GM12878 (cell line): ENCODE results near the gene DIAPH2. TPM values are rescaled to one million over a fixed set of nuclear protein-coding genes. Genes with fewer than 3 reads are reported as not detected.

ENCODE experiments used
- ATAC-seq: fragments of 200-7000 bp; cut with Tn5 transposase; 3 replicates; pipeline ENCODE4 v1.9.1; 2020; ENCODE audit warnings: mild to moderate bottlenecking, moderate library complexity
- BruUV-seq: library from RNA; stranded (reverse); fragments of 400-500 nt; replicated peaks from 2 replicates; lab custom pipeline; 2021; lab: Mats Ljungman, UMichigan
- CTCF ChIA-PET: fragments of 300-600 bp; sonication (Branson Sonifier 250); formaldehyde crosslinking; extraction: SDS; loops from one replicate; lab custom pipeline; 2021; ENCODE audit warnings: inconsistent platforms; lab: Yijun Ruan, JAX
- POLR2A ChIA-PET: fragments of 350-600 bp; formaldehyde crosslinking; extraction: SDS; loops from one replicate; lab custom pipeline; 2021; ENCODE audit warnings: inconsistent platforms; lab: Charles Lee
- RAD21 ChIA-PET: fragments of 300-600 bp; sonication (Branson Sonifier 250); formaldehyde crosslinking; loops from one replicate; lab custom pipeline; 2023; ENCODE audit warnings: antibody characterized with exemption; ENCODE audit not compliant: unreplicated experiment; lab: Charles Lee
- SMC1A ChIA-PET: fragments of 300-600 bp; sonication (Branson Sonifier 250); formaldehyde crosslinking; loops from one replicate; lab custom pipeline; 2023; ENCODE audit not compliant: unreplicated experiment, uncharacterized antibody; lab: Charles Lee
- DNase-seq: peaks from one replicate; pipeline ENCODE4 v3.0.0-alpha.2; 2011; ENCODE audit warnings: low read depth, low spot score
- FAIRE-seq: peaks from 3 replicates; lab custom pipeline; 2011; peaks lifted over from hg19 to GRCh38; lab: Jason Lieb, UNC
- H2AFZ ChIP-seq: 2 replicates; pipeline ENCODE4 v1.6.0; 2011; ENCODE audit warnings: low read depth, low read length, control low read depth; ENCODE audit not compliant: control insufficient read depth
- H3K27ac ChIP-seq: 2 replicates; pipeline ENCODE4 v1.5.1; 2011; ENCODE audit warnings: control low read depth; ENCODE audit not compliant: control insufficient read depth, insufficient read depth
- H3K27me3 ChIP-seq, 2 experiments: replicated peaks in 1 of 2; 2 replicates each; pipeline versions ENCODE4 v1.6.0 to v1.6.1; 2011; ENCODE audit warnings: low read length in 1 of 2; ENCODE audit not compliant: control insufficient read depth in 2 of 2, insufficient read depth in 2 of 2
- H3K36me3 ChIP-seq, 2 experiments: 2 replicates each; pipeline ENCODE4 v1.5.1; 2011; ENCODE audit warnings: low read length in 1 of 2; ENCODE audit not compliant: control insufficient read depth in 2 of 2, insufficient read depth in 2 of 2
- H3K4me1 ChIP-seq: 2 replicates; pipeline ENCODE4 v1.6.1; 2011; ENCODE audit warnings: mild to moderate bottlenecking, low read length, moderate library complexity, mixed read lengths; ENCODE audit not compliant: control insufficient read depth, insufficient read depth
- H3K4me2 ChIP-seq: 2 replicates; pipeline ENCODE4 v1.6.0; 2011; ENCODE audit warnings: control low read depth; ENCODE audit not compliant: control insufficient read depth, insufficient read depth
- H3K4me3 ChIP-seq: fragments of 200-600 bp; sonication (generic); 2 replicates; pipeline ENCODE4 v1.5.1; 2016
- H3K79me2 ChIP-seq: 2 replicates; pipeline ENCODE4 v1.6.0; 2011; ENCODE audit warnings: low read length; ENCODE audit not compliant: control insufficient read depth, insufficient read depth
- H3K9ac ChIP-seq: 2 replicates; pipeline ENCODE4 v1.8.0; 2011; ENCODE audit warnings: low read length, control low read depth, mixed read lengths; ENCODE audit not compliant: control insufficient read depth, insufficient read depth
- H3K9me3 ChIP-seq: replicated peaks from 3 replicates; pipeline ENCODE4 v1.5.1; 2011; ENCODE audit warnings: mild to moderate bottlenecking, low read length; ENCODE audit not compliant: control insufficient read depth, insufficient read depth
- H4K20me1 ChIP-seq: 2 replicates; pipeline ENCODE4 v1.6.0; 2011; ENCODE audit not compliant: control insufficient read depth, insufficient read depth
- ASH2L ChIP-seq: fragments of 300-600, 200-600 bp; sonication (generic); IDR thresholded peaks from 2 replicates; pipeline ENCODE4 v1.6.1; 2017; ENCODE audit warnings: low read depth, mild to moderate bottlenecking, borderline replicate concordance
- ATF7 ChIP-seq: fragments of 450-650 bp; IDR thresholded peaks from 2 replicates; pipeline ENCODE4 v1.6.1; 2016; ENCODE audit warnings: low read depth, mild to moderate bottlenecking
- CBFB ChIP-seq: IDR thresholded peaks from 2 replicates; pipeline ENCODE4 v1.6.1; 2016; ENCODE audit warnings: antibody characterized with exemption, low read depth
- E4F1 ChIP-seq: fragments of 450-650 bp; IDR thresholded peaks from 2 replicates; pipeline ENCODE4 v1.6.1; 2018; ENCODE audit warnings: borderline replicate concordance, mild to moderate bottlenecking; ENCODE audit not compliant: partially characterized antibody
- FOS ChIP-seq: IDR thresholded peaks from 3 replicates; pipeline ENCODE4 v1.6.1; 2011; ENCODE audit warnings: borderline replicate concordance; ENCODE audit not compliant: insufficient read length; ENCODE audit errors: extremely low read depth
- IKZF1 ChIP-seq: fragments of 450-650 bp; conservative IDR thresholded peaks from 2 replicates; pipeline ENCODE4 v1.6.1; 2017; ENCODE audit warnings: antibody characterized with exemption, mild to moderate bottlenecking
- MTA3 ChIP-seq: IDR thresholded peaks from 2 replicates; pipeline ENCODE4 v1.6.1; 2012; ENCODE audit warnings: low read length, inconsistent platforms, borderline replicate concordance
- NFYA ChIP-seq: IDR thresholded peaks from 2 replicates; pipeline ENCODE4 v1.6.1; 2011; ENCODE audit warnings: low read depth, mild to moderate bottlenecking, low read length, improper control_type of control experiment, borderline replicate concordance
- POLR2AphosphoS5 ChIP-seq: IDR thresholded peaks from 2 replicates; pipeline ENCODE4 v1.6.1; 2011; ENCODE audit warnings: mild to moderate bottlenecking, low read length, inconsistent platforms
- SMAD1 ChIP-seq: fragments of 450-650 bp; IDR thresholded peaks from 2 replicates; pipeline ENCODE4 v1.6.1; 2018; ENCODE audit warnings: mild to moderate bottlenecking, low read depth; ENCODE audit not compliant: partially characterized antibody
- SMC3 ChIP-seq: IDR thresholded peaks from 2 replicates; pipeline ENCODE4 v1.6.1; 2011; ENCODE audit warnings: low read length, improper control_type of control experiment, borderline replicate concordance
- SUZ12 ChIP-seq: fragments of 200-600 bp; sonication (generic); IDR thresholded peaks from one replicate; pipeline ENCODE4 v1.6.1; 2018; ENCODE audit warnings: antibody characterized with exemption, mild to moderate bottlenecking; ENCODE audit not compliant: unreplicated experiment
- WGBS: methylation state at CpG from one replicate; pipeline ENCODE4 v1.1.6; 2016; ENCODE audit warnings: low lambda C conversion rate; ENCODE audit not compliant: insufficient replicate concordance, insufficient coverage; ENCODE audit errors: missing lambda C conversion rate; 5-methylcytosine and 5-hydroxymethylcytosine counted together
- in situ Hi-C: fragments of 300-500 bp; cut with MboI; formaldehyde crosslinking; loops from 9 replicates; pipeline ENCODE4 v1.14.3; 2018; ENCODE audit warnings: mixed read lengths
- intact Hi-C: fragments of 100-400 bp; cut with micrococcal nuclease; formaldehyde crosslinking; loops from one replicate; pipeline ENCODE4 v1.14.2; 2022; ENCODE audit not compliant: unreplicated experiment
- polyA plus RNA-seq, 11 experiments: library from polyadenylated mRNA; depleted of rRNA in 4 of 11; unstranded in 6 of 11; stranded (reverse) in 5 of 11; fragments of >200 nt; fragmentation: Nextera tagmentation in 4 of 11; fragmentation: Illumina TruSeq in 1 of 11; extraction: Ambion mirVana in 4 of 11; extraction: Trizol in 1 of 11; gene quantifications; 1 replicate in 1 of 11; 2 replicates in 10 of 11; pipeline versions ENCODE4 v1.2.1 to v1.2.3, GENCODE V29; 2011 to 2016; ENCODE audit warnings: inconsistent platforms in 2 of 11, missing spikeins in 2 of 11, low read depth in 1 of 11
- total RNA-seq, 4 experiments: library from RNA; depleted of rRNA in 3 of 4; stranded (reverse); fragments of >200 nt in 3 of 4; fragmentation: Illumina TruSeq in 1 of 4; extraction: Trizol in 1 of 4; gene quantifications; 2 replicates each; pipeline versions ENCODE4 v1.2.1 to v1.2.3, GENCODE V29; 2013 to 2021
- TF ChIP-seq, protein P1 (sequence below): fragments of 450-650 bp; IDR thresholded peaks from 2 replicates; pipeline ENCODE4 v1.6.1; 2016; ENCODE audit warnings: mild to moderate bottlenecking, moderate library complexity, borderline replicate concordance

Gene DIAPH2
- total and polyA plus RNA-seq, 10 of the 15 experiments (the other 5 are each of a cell fraction or from before 2014, with no cell fraction given): 2.2 to 16.6 (median 8.8) TPM

DNA sequence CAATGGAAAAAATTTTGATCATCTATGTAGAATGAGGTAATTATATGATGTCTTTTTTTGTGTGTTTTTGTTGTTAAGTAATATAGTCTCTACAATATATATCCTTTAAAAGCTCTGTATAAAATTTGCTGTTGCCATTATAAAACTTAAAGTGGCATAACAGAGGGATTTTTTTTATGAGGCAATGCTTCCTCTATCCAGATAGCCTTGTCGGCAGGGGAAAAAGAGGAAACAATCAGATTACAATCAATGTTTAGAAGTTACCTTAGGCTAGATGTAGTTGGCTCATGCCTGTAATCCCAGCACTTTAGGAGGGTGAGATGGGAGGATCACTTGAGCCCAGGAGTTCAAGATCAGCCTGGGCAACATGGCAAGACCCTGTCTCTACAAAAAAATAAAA lies 86.8 kb downstream of the DIAPH2 start (continued):
- TF ChIP-seq E4F1: no peak
- TF ChIP-seq SUZ12: no peak
- TF ChIP-seq, all 136 proteins: peak for 0

DNA sequence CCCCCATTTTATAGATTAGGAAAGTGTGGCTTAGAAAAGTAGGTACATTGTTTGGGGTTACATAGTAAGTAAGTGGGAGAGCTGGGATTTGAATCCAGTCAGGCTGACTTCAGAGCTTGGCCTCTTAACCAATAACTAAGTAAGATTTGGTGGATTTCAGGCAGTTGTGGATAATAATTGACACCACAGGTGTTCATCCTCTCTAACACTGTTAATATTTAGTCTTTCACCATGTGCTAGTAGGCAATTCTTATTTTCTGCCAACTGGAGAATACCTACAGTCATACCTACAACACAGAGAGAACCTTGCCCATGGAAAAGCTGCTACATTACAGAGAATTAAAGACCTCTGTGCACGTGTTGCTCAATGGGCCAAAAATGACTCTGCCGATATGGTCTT lies 89.5 kb downstream of the DIAPH2 start:
- POLR2A ChIA-PET: no interaction called here
- RAD21 ChIA-PET: no interaction called here
- H3K4me2 ChIP-seq: no peak overlapping the region
- no peaks in the 10 kb centered on the region for H3K36me3 ChIP-seq
- no peaks in the 10 kb centered on the region for H4K20me1 ChIP-seq
- H3K9me3 ChIP-seq: no peaks in the 10 kb centered on the region
- DNase-seq: no peak
- no peaks in the 10 kb centered on the region for H3K4me1 ChIP-seq
- H3K27ac ChIP-seq: no peak overlapping the region
- ATAC-seq: no peak
- no peak for FAIRE-seq
- no TSS peak for BruUV-seq
- in situ Hi-C loops: no loop called here
- WGBS: 69% methylated on average over 2 of the region's 2 CpGs
- H3K4me3 ChIP-seq: no peak overlapping the region
- H3K9ac ChIP-seq: no peak overlapping the region
- SMC1A ChIA-PET: no interaction called here
- no peaks in the 10 kb centered on the region for H3K79me2 ChIP-seq
- no peaks in the 10 kb centered on the region for H3K27me3 ChIP-seq
- CTCF ChIA-PET: interaction anchor here (1.4 kb wide), 1 partner anchor 12 kb away, joined by 5 read pairs; no protein-coding TSS in a partner anchor
- intact Hi-C loops: no loop called here
- H2AFZ ChIP-seq: no peak overlapping the region
- TF ChIP-seq MTA3 (no peak), SMAD1 (no peak), NFYA (no peak), SMC3 (no peak), POLR2AphosphoS5 (no peak), IKZF1 (no peak), ATF7 (no peak), CBFB (no peak), ASH2L (no peak), FOS (no peak)
- TF ChIP-seq, protein P1, sequence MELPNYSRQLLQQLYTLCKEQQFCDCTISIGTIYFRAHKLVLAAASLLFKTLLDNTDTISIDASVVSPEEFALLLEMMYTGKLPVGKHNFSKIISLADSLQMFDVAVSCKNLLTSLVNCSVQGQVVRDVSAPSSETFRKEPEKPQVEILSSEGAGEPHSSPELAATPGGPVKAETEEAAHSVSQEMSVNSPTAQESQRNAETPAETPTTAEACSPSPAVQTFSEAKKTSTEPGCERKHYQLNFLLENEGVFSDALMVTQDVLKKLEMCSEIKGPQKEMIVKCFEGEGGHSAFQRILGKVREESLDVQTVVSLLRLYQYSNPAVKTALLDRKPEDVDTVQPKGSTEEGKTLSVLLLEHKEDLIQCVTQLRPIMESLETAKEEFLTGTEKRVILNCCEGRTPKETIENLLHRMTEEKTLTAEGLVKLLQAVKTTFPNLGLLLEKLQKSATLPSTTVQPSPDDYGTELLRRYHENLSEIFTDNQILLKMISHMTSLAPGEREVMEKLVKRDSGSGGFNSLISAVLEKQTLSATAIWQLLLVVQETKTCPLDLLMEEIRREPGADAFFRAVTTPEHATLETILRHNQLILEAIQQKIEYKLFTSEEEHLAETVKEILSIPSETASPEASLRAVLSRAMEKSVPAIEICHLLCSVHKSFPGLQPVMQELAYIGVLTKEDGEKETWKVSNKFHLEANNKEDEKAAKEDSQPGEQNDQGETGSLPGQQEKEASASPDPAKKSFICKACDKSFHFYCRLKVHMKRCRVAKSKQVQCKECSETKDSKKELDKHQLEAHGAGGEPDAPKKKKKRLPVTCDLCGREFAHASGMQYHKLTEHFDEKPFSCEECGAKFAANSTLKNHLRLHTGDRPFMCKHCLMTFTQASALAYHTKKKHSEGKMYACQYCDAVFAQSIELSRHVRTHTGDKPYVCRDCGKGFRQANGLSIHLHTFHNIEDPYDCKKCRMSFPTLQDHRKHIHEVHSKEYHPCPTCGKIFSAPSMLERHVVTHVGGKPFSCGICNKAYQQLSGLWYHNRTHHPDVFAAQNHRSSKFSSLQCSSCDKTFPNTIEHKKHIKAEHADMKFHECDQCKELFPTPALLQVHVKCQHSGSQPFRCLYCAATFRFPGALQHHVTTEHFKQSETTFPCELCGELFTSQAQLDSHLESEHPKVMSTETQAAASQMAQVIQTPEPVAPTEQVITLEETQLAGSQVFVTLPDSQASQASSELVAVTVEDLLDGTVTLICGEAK: no peak
